GM12878 (cell line): ENCODE results near the gene FRMD8.

Experiments used
- CBX5 ChIP-seq: sonication (generic); IDR thresholded peaks from 2 replicates; pipeline ENCODE4 v1.6.1; 2016; ENCODE audit warnings: low read depth, moderate library complexity, mild to moderate bottlenecking, inconsistent platforms
- CREB1 ChIP-seq: IDR thresholded peaks from 2 replicates; pipeline ENCODE4 v1.6.1; 2012; ENCODE audit warnings: low read depth, mild to moderate bottlenecking, inconsistent platforms
- SUZ12 ChIP-seq: fragments of 200-600 bp; sonication (generic); IDR thresholded peaks from one replicate; pipeline ENCODE4 v1.6.1; 2018; ENCODE audit warnings: antibody characterized with exemption, mild to moderate bottlenecking; ENCODE audit not compliant: unreplicated experiment
- TF ChIP-seq, protein P1 (sequence below), 3 experiments: IDR thresholded peaks in 2 of 3; conservative IDR thresholded peaks in 1 of 3; 2 replicates each; pipeline ENCODE4 v1.5.1; 2011; ENCODE audit warnings: low read depth in 3 of 3, low read length in 3 of 3, mild to moderate bottlenecking in 3 of 3, control low read depth in 2 of 3, moderate library complexity in 2 of 3, inconsistent platforms in 1 of 3, mixed read lengths in 1 of 3; ENCODE audit not compliant: control insufficient read depth in 2 of 3, insufficient read depth in 1 of 3; ENCODE audit errors: extremely low read depth in 1 of 3
- TF ChIP-seq, protein P2 (sequence below): fragments of 450-650 bp; formaldehyde crosslinking; IDR thresholded peaks from 2 replicates; pipeline ENCODE4 v1.5.0; 2022; ENCODE audit warnings: mild to moderate bottlenecking, missing genetic modification characterization
- TF ChIP-seq, protein P3 (sequence below): IDR thresholded peaks from 2 replicates; pipeline ENCODE4 v1.6.1; 2012; ENCODE audit warnings: low read depth, low read length, improper control_type of control experiment

DNA sequence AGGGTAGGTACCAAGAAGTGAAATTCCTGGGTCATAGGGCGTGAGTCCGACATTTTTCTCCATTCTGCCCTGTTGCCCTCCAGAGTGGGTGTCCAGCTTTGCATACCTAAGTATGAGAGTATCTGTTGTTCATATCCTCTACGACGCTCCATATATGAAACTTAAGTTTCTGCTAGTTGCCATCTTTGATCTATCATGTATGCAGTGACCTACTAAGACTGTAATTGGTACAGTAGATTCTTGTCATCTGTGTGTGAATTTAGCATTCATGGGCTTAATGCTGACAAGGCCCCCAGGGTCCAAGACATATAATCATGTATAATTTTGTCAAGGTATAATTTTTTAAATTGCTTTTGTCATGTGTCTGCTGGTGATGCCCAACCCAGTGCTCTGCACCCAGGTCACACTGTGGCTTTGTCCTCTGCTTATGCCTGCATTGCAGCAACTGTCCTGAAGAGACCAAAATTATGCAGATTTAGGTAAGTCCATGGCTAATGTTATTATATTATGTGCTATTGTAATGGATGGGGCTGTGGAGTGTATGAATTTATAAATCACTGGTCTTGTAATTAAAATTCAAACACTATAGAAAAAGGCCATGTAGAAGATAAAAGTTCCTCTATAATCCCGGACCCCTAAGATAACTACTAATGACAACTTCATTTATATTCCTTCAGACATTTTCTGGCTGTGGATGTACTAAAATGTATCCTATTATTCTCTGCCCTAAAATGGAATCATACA is 48.4 kb downstream of the FRMD8 start:
- TF ChIP-seq, protein P1, sequence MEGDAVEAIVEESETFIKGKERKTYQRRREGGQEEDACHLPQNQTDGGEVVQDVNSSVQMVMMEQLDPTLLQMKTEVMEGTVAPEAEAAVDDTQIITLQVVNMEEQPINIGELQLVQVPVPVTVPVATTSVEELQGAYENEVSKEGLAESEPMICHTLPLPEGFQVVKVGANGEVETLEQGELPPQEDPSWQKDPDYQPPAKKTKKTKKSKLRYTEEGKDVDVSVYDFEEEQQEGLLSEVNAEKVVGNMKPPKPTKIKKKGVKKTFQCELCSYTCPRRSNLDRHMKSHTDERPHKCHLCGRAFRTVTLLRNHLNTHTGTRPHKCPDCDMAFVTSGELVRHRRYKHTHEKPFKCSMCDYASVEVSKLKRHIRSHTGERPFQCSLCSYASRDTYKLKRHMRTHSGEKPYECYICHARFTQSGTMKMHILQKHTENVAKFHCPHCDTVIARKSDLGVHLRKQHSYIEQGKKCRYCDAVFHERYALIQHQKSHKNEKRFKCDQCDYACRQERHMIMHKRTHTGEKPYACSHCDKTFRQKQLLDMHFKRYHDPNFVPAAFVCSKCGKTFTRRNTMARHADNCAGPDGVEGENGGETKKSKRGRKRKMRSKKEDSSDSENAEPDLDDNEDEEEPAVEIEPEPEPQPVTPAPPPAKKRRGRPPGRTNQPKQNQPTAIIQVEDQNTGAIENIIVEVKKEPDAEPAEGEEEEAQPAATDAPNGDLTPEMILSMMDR (IDR thresholded peaks at IDR 0.05 in 2 of 3, conservative IDR thresholded peaks at IDR 0.05 in 1 of 3; ENCODE audit: control insufficient read depth in 2 of 3, extremely low read depth in 1 of 3, insufficient read depth in 1 of 3, low read depth in 3 of 3, low read length in 3 of 3) = no peak
- TF ChIP-seq, protein P2, sequence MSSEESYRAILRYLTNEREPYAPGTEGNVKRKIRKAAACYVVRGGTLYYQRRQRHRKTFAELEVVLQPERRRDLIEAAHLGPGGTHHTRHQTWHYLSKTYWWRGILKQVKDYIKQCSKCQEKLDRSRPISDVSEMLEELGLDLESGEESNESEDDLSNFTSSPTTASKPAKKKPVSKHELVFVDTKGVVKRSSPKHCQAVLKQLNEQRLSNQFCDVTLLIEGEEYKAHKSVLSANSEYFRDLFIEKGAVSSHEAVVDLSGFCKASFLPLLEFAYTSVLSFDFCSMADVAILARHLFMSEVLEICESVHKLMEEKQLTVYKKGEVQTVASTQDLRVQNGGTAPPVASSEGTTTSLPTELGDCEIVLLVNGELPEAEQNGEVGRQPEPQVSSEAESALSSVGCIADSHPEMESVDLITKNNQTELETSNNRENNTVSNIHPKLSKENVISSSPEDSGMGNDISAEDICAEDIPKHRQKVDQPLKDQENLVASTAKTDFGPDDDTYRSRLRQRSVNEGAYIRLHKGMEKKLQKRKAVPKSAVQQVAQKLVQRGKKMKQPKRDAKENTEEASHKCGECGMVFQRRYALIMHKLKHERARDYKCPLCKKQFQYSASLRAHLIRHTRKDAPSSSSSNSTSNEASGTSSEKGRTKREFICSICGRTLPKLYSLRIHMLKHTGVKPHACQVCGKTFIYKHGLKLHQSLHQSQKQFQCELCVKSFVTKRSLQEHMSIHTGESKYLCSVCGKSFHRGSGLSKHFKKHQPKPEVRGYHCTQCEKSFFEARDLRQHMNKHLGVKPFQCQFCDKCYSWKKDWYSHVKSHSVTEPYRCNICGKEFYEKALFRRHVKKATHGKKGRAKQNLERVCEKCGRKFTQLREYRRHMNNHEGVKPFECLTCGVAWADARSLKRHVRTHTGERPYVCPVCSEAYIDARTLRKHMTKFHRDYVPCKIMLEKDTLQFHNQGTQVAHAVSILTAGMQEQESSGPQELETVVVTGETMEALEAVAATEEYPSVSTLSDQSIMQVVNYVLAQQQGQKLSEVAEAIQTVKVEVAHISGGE (CRISPR knock-in tag) = no peak
- TF ChIP-seq, protein P3, sequence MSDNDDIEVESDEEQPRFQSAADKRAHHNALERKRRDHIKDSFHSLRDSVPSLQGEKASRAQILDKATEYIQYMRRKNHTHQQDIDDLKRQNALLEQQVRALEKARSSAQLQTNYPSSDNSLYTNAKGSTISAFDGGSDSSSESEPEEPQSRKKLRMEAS = no peak
- TF ChIP-seq SUZ12 (no peak), CBX5 (no peak), CREB1 (no peak)
